CD14-positive monocyte (primary cell): ENCODE data around the gene IER3IP1. TPM values are rescaled to one million over a fixed set of nuclear protein-coding genes. Genes with fewer than 3 reads are reported as not detected.

Experiments
- DNase-seq, 3 donors: peaks; one replicate each; pipeline ENCODE4 v3.0.0-alpha.2; 2011 to 2022
- H2AFZ ChIP-seq: 2 replicates; pipeline ENCODE4 v1.6.0; 2012; ENCODE audit warnings: mild to moderate bottlenecking, low read depth, low read length, inconsistent platforms; ENCODE audit not compliant: insufficient read depth, poor library complexity, severe bottlenecking
- H3K27ac ChIP-seq, 2 donors: 1 replicate in 1 of 2; 2 replicates in 1 of 2; pipeline ENCODE4 v1.5.1; 2012 to 2013; ENCODE audit warnings: low read length in 2 of 2, control low read depth in 1 of 2, inconsistent platforms in 1 of 2, low read depth in 1 of 2, mild to moderate bottlenecking in 1 of 2
- H3K27me3 ChIP-seq, 2 donors: one replicate each; pipeline versions ENCODE4 v1.6.0 to v1.6.1; 2011 to 2013; ENCODE audit warnings: low read length in 2 of 2; ENCODE audit not compliant: control insufficient read depth in 2 of 2, insufficient read depth in 2 of 2
- H3K36me3 ChIP-seq, 2 donors: replicated peaks in 1 of 2; 1 replicate in 1 of 2; 2 replicates in 1 of 2; pipeline versions ENCODE4 v1.5.1 to v1.6.1; 2012 to 2013; ENCODE audit warnings: low read length in 2 of 2, control low read depth in 1 of 2, inconsistent platforms in 1 of 2, mild to moderate bottlenecking in 1 of 2; ENCODE audit not compliant: insufficient read depth in 2 of 2, control insufficient read depth in 1 of 2
- H3K4me1 ChIP-seq, 2 donors: 1 replicate in 1 of 2; 2 replicates in 1 of 2; pipeline versions ENCODE4 v1.5.1 to v1.6.1; 2012 to 2013; ENCODE audit warnings: low read length in 2 of 2, control low read depth in 1 of 2, inconsistent platforms in 1 of 2, mild to moderate bottlenecking in 1 of 2, moderate library complexity in 1 of 2; ENCODE audit not compliant: insufficient read depth in 2 of 2, control insufficient read depth in 1 of 2
- H3K4me2 ChIP-seq: replicated peaks from 2 replicates; pipeline ENCODE3; 2012; ENCODE audit warnings: low read length, moderate library complexity, mild to moderate bottlenecking; ENCODE audit not compliant: poor library complexity, severe bottlenecking; ENCODE audit errors: extremely low read depth
- H3K4me3 ChIP-seq, 3 experiments: fragments of 200-600 bp in 1 of 3; sonication (generic) in 1 of 3; replicated peaks in 1 of 3; 1 replicate in 2 of 3; 2 replicates in 1 of 3; pipeline ENCODE4 v1.5.1; 2011 to 2013; ENCODE audit warnings: low read length in 3 of 3, mild to moderate bottlenecking in 3 of 3, control low read depth in 2 of 3, low read depth in 2 of 3, inconsistent platforms in 1 of 3, moderate library complexity in 1 of 3
- H3K79me2 ChIP-seq: 2 replicates; pipeline ENCODE4 v1.6.0; 2012; ENCODE audit warnings: mild to moderate bottlenecking, control low read depth, inconsistent platforms, low read length, moderate library complexity; ENCODE audit not compliant: insufficient read depth
- H3K9ac ChIP-seq: 2 replicates; pipeline ENCODE4 v1.6.0; 2017; ENCODE audit warnings: low read length, mild to moderate bottlenecking; ENCODE audit not compliant: insufficient read depth, poor library complexity, severe bottlenecking
- H3K9me3 ChIP-seq, 2 donors: replicated peaks in 1 of 2; 1 replicate in 1 of 2; 2 replicates in 1 of 2; pipeline versions ENCODE4 v1.5.1 to v1.6.1; 2012 to 2013; ENCODE audit warnings: low read length in 2 of 2, control low read depth in 1 of 2; ENCODE audit not compliant: control insufficient read depth in 1 of 2, insufficient read depth in 1 of 2
- H4K20me1 ChIP-seq: 2 replicates; pipeline ENCODE4 v1.6.0; 2012; ENCODE audit warnings: mild to moderate bottlenecking, low read length, control low read depth, moderate library complexity; ENCODE audit not compliant: insufficient read depth
- H3K27ac Mint-ChIP-seq, 7 donors: one replicate each; pipeline ENCODE4 v1.8.0; 2020; ENCODE audit warnings: mild to moderate bottlenecking in 7 of 7, mixed read lengths in 7 of 7, moderate library complexity in 6 of 7, inconsistent platforms in 2 of 7
- H3K27me3 Mint-ChIP-seq, 3 donors: one replicate each; pipeline ENCODE4 v1.8.0; 2021 to 2022; ENCODE audit warnings: low read depth in 3 of 3, mild to moderate bottlenecking in 3 of 3, mixed read lengths in 3 of 3, moderate library complexity in 3 of 3, inconsistent platforms in 1 of 3
- H3K36me3 Mint-ChIP-seq, 2 donors: one replicate each; pipeline ENCODE4 v1.8.0; 2020; ENCODE audit warnings: mixed read lengths in 2 of 2, inconsistent platforms in 1 of 2, mild to moderate bottlenecking in 1 of 2
- H3K4me1 Mint-ChIP-seq: one replicate; pipeline ENCODE4 v1.8.0; 2020; ENCODE audit warnings: mild to moderate bottlenecking, mixed read lengths
- H3K4me3 Mint-ChIP-seq, 2 donors: one replicate each; pipeline ENCODE4 v1.8.0; 2020; ENCODE audit warnings: mild to moderate bottlenecking in 2 of 2, mixed read lengths in 2 of 2, moderate library complexity in 1 of 2
- H3K9me3 Mint-ChIP-seq, 7 donors: one replicate each; pipeline ENCODE4 v1.8.0; 2020 to 2022; ENCODE audit warnings: mixed read lengths in 7 of 7, mild to moderate bottlenecking in 6 of 7, moderate library complexity in 6 of 7, inconsistent platforms in 2 of 7
- WGBS: methylation state at CpG from one replicate; pipeline ENCODE4 v1.1.5; 2013; ENCODE audit warnings: missing lambda C conversion rate; ENCODE audit not compliant: insufficient coverage; 5-methylcytosine and 5-hydroxymethylcytosine counted together
- intact Hi-C, 2 donors: fragments of 100-400 bp; cut with micrococcal nuclease; formaldehyde crosslinking; loops; one replicate each; pipeline versions ENCODE4 v1.15.0 to v1.15.1; 2023
- polyA plus RNA-seq, 3 donors: library from polyadenylated mRNA; depleted of rRNA in 1 of 3; unstranded in 2 of 3; stranded (reverse) in 1 of 3; fragments of 300-500 nt in 2 of 3; fragments of >200 nt in 1 of 3; fragmentation: Illumina TruSeq in 2 of 3; gene quantifications; 1 replicate in 2 of 3; 2 replicates in 1 of 3; pipeline ENCODE4 v1.2.3, GENCODE V29; 2012 to 2021
- small RNA-seq: library from RNA; depleted of rRNA; stranded (forward); fragments of <200 nt; gene quantifications from one replicate; pipeline ENCODE3, GENCODE V24; 2012; ENCODE audit warnings: low read depth; ENCODE audit not compliant: insufficient read length
- TF ChIP-seq, protein P1 (sequence below): fragments of 200-600 bp; IDR thresholded peaks from one replicate; pipeline ENCODE4 v1.8.0; 2022; ENCODE audit warnings: antibody characterized with exemption, mild to moderate bottlenecking

IER3IP1 gene
- polyA plus RNA-seq, 3 donors = 3.8 to 17.2 (median 14.4) TPM

DNA sequence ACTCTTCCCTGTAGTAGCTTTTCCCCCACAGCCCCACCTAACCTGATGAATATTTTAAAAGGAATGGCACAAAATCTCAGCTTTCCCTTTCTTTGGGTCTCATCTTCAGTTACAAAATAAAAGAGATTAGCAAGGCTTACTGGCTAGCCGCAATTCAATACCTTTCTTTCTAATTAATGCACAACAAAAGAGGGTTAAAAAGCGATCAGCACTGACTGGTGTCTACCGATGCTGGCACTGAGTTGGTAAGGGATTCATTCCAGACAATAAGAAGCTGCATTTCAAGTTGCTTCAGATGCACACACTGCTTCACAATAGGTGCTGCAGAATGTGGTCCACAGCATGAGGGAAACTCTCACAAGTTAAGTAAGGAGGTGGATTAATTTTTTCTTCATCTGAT, 67.8 kb downstream of the IER3IP1 start:
- Histone ChIP-seq H3K27me3 (no peaks in the 10 kb centered on the region), H3K4me3 (no peak overlapping the region), H3K9ac (no peak overlapping the region), H3K4me1 (no peaks in the 10 kb centered on the region), H3K4me2 (no peak overlapping the region), H3K79me2 (no peaks in the 10 kb centered on the region), H2AFZ (no peak overlapping the region), H3K27ac (no peak overlapping the region), H3K9me3 (no peaks in the 10 kb centered on the region), H4K20me1 (no peaks in the 10 kb centered on the region), H3K36me3 (peaks cover 54 to 96% of the 10 kb centered on the region in 2 donors)
- Mint-ChIP-seq H3K4me3 (no peak overlapping the region), H3K4me1 (no peaks in the 10 kb centered on the region), H3K27me3 (peaks cover 0 to 1% (median 0%) of the 10 kb centered on the region in 3 donors), H3K9me3 (peaks cover 0 to 2% (median 0%) of the 10 kb centered on the region in 7 donors), H3K27ac (no peak overlapping the region), H3K36me3 (peaks cover 87 to 89% of the 10 kb centered on the region in 2 donors)
- WGBS = 80% methylated on average over 2 of the region's 3 CpGs
- no peak for DNase-seq
- intact Hi-C loops = loop anchor here in 1 of 2 donors (10.0 kb wide), 1 partner anchor 96 kb away; no protein-coding TSS in a partner anchor
- TF ChIP-seq, protein P1, sequence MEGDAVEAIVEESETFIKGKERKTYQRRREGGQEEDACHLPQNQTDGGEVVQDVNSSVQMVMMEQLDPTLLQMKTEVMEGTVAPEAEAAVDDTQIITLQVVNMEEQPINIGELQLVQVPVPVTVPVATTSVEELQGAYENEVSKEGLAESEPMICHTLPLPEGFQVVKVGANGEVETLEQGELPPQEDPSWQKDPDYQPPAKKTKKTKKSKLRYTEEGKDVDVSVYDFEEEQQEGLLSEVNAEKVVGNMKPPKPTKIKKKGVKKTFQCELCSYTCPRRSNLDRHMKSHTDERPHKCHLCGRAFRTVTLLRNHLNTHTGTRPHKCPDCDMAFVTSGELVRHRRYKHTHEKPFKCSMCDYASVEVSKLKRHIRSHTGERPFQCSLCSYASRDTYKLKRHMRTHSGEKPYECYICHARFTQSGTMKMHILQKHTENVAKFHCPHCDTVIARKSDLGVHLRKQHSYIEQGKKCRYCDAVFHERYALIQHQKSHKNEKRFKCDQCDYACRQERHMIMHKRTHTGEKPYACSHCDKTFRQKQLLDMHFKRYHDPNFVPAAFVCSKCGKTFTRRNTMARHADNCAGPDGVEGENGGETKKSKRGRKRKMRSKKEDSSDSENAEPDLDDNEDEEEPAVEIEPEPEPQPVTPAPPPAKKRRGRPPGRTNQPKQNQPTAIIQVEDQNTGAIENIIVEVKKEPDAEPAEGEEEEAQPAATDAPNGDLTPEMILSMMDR = no peak

Small RNA genes lying within 50 kb of the gene (small RNA-seq; reads per million reads assigned to genes)
- not detected for gene AC012254.4

Other genes with a start within 250 kb of the IER3IP1 start
- gene ELOA2, start 140.7 kb downstream of the IER3IP1 start, polyA plus RNA-seq = not detected
- 10 to 100 TPM; 10.6 to 38.1 (median 30.6) TPM for gene HDHD2, start 25.9 kb downstream of the IER3IP1 start, polyA plus RNA-seq
- gene SKOR2, start 75.3 kb upstream of the IER3IP1 start, polyA plus RNA-seq = not detected